SK-N-SH (cell line): Measurements from ENCODE around the gene HDAC8. TPM values are rescaled to one million over a fixed set of nuclear protein-coding genes. Genes with fewer than 3 reads are reported as not detected.

Source experiments
- CTCF ChIA-PET: fragments of 300-600, 350-600 bp; formaldehyde crosslinking; extraction: SDS; loops from one replicate; lab custom pipeline; 2021; lab: Yijun Ruan, JAX
- POLR2A ChIA-PET: fragments of 350-600 bp; sonication (Branson Sonifier 250); formaldehyde crosslinking; extraction: SDS; loops from one replicate; lab custom pipeline; 2020; ENCODE audit warnings: antibody characterized with exemption, inconsistent platforms; lab: Yijun Ruan, JAX
- DNase-seq: peaks from one replicate; pipeline ENCODE4 v3.0.0; 2012
- H2AFZ ChIP-seq: fragments of 200-600 bp; sonication (generic); 2 replicates; pipeline ENCODE4 v1.8.1; 2016; ENCODE audit warnings: antibody characterized with exemption, mild to moderate bottlenecking, low read depth
- H3F3A ChIP-seq: fragments of 200-600 bp; sonication (generic); replicated peaks from 2 replicates; pipeline ENCODE3; 2016; ENCODE audit warnings: antibody characterized with exemption, mild to moderate bottlenecking; ENCODE audit not compliant: insufficient read depth
- H3K27ac ChIP-seq, 2 experiments: fragments of 200-500 bp in 1 of 2; fragments of 200-600 bp in 1 of 2; sonication (Bioruptor generic) in 1 of 2; sonication (generic), shearing (Covaris generic) in 1 of 2; 2 replicates each; pipeline versions ENCODE4 v1.5.1 to v1.6.1; 2014 to 2016; ENCODE audit warnings: low read depth in 2 of 2, inconsistent platforms in 1 of 2, low read length in 1 of 2, mild to moderate bottlenecking in 1 of 2, mixed read lengths in 1 of 2
- H3K27me3 ChIP-seq: fragments of 200-600 bp; sonication (generic), shearing (Covaris generic); 2 replicates; pipeline ENCODE4 v1.6.1; 2016; ENCODE audit warnings: mixed run types; ENCODE audit not compliant: insufficient read depth
- H3K36me3 ChIP-seq, 2 experiments: fragments of 200-500 bp in 1 of 2; fragments of 200-600 bp in 1 of 2; sonication (Bioruptor generic) in 1 of 2; sonication (generic) in 1 of 2; replicated peaks in 1 of 2; 2 replicates each; pipeline versions ENCODE3 to v1.5.1; 2014 to 2016; ENCODE audit warnings: low read length in 1 of 2, mild to moderate bottlenecking in 1 of 2; ENCODE audit not compliant: insufficient read depth in 2 of 2, control insufficient read depth in 1 of 2
- H3K4me1 ChIP-seq, 2 experiments: fragments of 200-500 bp in 1 of 2; fragments of 200-600 bp in 1 of 2; sonication (Bioruptor generic) in 1 of 2; sonication (generic), shearing (Covaris generic) in 1 of 2; 2 replicates each; pipeline versions ENCODE4 v1.5.1 to v1.6.1; 2014 to 2016; ENCODE audit warnings: low read depth in 1 of 2, low read length in 1 of 2, mixed run types in 1 of 2; ENCODE audit not compliant: insufficient read depth in 2 of 2, control insufficient read depth in 1 of 2
- H3K4me2 ChIP-seq: fragments of 200-600 bp; sonication (generic), shearing (Covaris generic); 2 replicates; pipeline ENCODE4 v1.6.1; 2017; ENCODE audit warnings: mixed run types
- H3K4me3 ChIP-seq, 2 experiments: fragments of 200-500 bp in 1 of 2; fragments of 200-600 bp in 1 of 2; sonication (Bioruptor generic) in 1 of 2; sonication (generic), shearing (Covaris generic) in 1 of 2; 2 replicates each; pipeline versions ENCODE4 v1.5.1 to v1.8.1; 2014 to 2016; ENCODE audit warnings: low read depth in 2 of 2, inconsistent platforms in 1 of 2, low read length in 1 of 2, mild to moderate bottlenecking in 1 of 2, mixed read lengths in 1 of 2, moderate library complexity in 1 of 2
- H3K79me2 ChIP-seq: fragments of 200-600 bp; sonication (generic); 2 replicates; pipeline ENCODE4 v1.8.1; 2017; ENCODE audit warnings: mild to moderate bottlenecking; ENCODE audit not compliant: insufficient read depth
- H3K9ac ChIP-seq: fragments of 200-600 bp; sonication (generic); 2 replicates; pipeline ENCODE4 v1.6.1; 2017; ENCODE audit warnings: mixed run types
- H3K9me2 ChIP-seq: fragments of 200-600 bp; sonication (generic); 2 replicates; pipeline ENCODE4 v1.6.1; 2017; ENCODE audit warnings: mixed run types
- H3K9me3 ChIP-seq: fragments of 200-600 bp; sonication (generic); 2 replicates; pipeline ENCODE4 v1.6.1; 2017; ENCODE audit warnings: mixed run types, mild to moderate bottlenecking, moderate library complexity
- H4K20me1 ChIP-seq: fragments of 200-600 bp; sonication (generic); 2 replicates; pipeline ENCODE4 v1.6.1; 2017; ENCODE audit warnings: mild to moderate bottlenecking, mixed run types; ENCODE audit not compliant: insufficient read depth
- CTCF ChIP-seq: fragments of 200-600 bp; sonication (generic); IDR thresholded peaks from 2 replicates; pipeline ENCODE4 v1.6.1; 2017; ENCODE audit warnings: antibody characterized with exemption, mild to moderate bottlenecking, moderate library complexity
- EP300 ChIP-seq, 2 experiments: IDR thresholded peaks; 2 replicates each; pipeline versions ENCODE4 v1.4.0 to v1.6.1; 2012; ENCODE audit warnings: borderline replicate concordance in 1 of 2, low read depth in 1 of 2, low read length in 1 of 2
- EZH2phosphoT487 ChIP-seq: fragments of 200-600 bp; sonication (generic); IDR thresholded peaks from 2 replicates; pipeline ENCODE4 v1.6.1; 2017; ENCODE audit warnings: low read depth, mixed run types, mild to moderate bottlenecking, antibody characterized with exemption, moderate library complexity, borderline replicate concordance
- FOSL2 ChIP-seq: IDR thresholded peaks from 2 replicates; pipeline ENCODE4 v1.4.0; 2012; ENCODE audit warnings: low read depth, mild to moderate bottlenecking, moderate library complexity, borderline replicate concordance
- JUND ChIP-seq: IDR thresholded peaks from 2 replicates; pipeline ENCODE4 v1.4.0; 2012
- MAX ChIP-seq: IDR thresholded peaks from 2 replicates; pipeline ENCODE4 v1.4.0; 2012; ENCODE audit warnings: low read depth
- MEF2A ChIP-seq: IDR thresholded peaks from 2 replicates; pipeline ENCODE4 v1.4.0; 2012; ENCODE audit warnings: low read depth, borderline replicate concordance
- POLR2AphosphoS5 ChIP-seq: IDR thresholded peaks from 2 replicates; pipeline ENCODE4 v1.6.1; 2012; ENCODE audit warnings: low read depth, low read length
- RAD21 ChIP-seq: IDR thresholded peaks from 2 replicates; pipeline ENCODE4 v1.6.1; 2012; ENCODE audit warnings: mild to moderate bottlenecking, low read length
- SMC3 ChIP-seq: IDR thresholded peaks from 2 replicates; pipeline ENCODE4 v1.6.1; 2012; ENCODE audit warnings: low read depth, low read length, improper control_type of control experiment
- TAF1 ChIP-seq: IDR thresholded peaks from 2 replicates; pipeline ENCODE4 v1.6.1; 2012; ENCODE audit warnings: low read depth, mild to moderate bottlenecking, low read length, moderate library complexity, borderline replicate concordance
- TCF12 ChIP-seq: IDR thresholded peaks from 2 replicates; pipeline ENCODE4 v1.4.0; 2012
- TEAD4 ChIP-seq: IDR thresholded peaks from 2 replicates; pipeline ENCODE4 v1.4.0; 2012; ENCODE audit warnings: mild to moderate bottlenecking, borderline replicate concordance; ENCODE audit not compliant: insufficient read depth
- USF1 ChIP-seq: IDR thresholded peaks from 2 replicates; pipeline ENCODE4 v1.4.0; 2012; ENCODE audit warnings: low read depth, borderline replicate concordance
- USF2 ChIP-seq: fragments of 150-350 bp; IDR thresholded peaks from 2 replicates; pipeline ENCODE4 v1.6.1; 2017; ENCODE audit warnings: antibody characterized with exemption, low read length, low read depth, borderline replicate concordance
- YY1 ChIP-seq: IDR thresholded peaks from 2 replicates; pipeline ENCODE4 v1.4.0; 2012; ENCODE audit warnings: low read depth, mild to moderate bottlenecking
- ZBTB33 ChIP-seq: IDR thresholded peaks from 2 replicates; pipeline ENCODE4 v1.4.0; 2012; ENCODE audit warnings: low read depth, borderline replicate concordance
- WGBS: methylation state at CpG from one replicate; pipeline ENCODE4 v1.1.6; 2017; ENCODE audit warnings: low lambda C conversion rate; 5-methylcytosine and 5-hydroxymethylcytosine counted together
- polyA plus RNA-seq, 3 experiments: library from polyadenylated mRNA; depleted of rRNA; stranded (reverse); fragments of >200 nt; gene quantifications; 2 replicates each; pipeline ENCODE4 v1.2.3, GENCODE V29; 2012

The HDAC8 gene
- polyA plus RNA-seq, 1 of the 3 experiments (the other 2 are of a cell fraction): 30.6 TPM

GRCh38 chrX:72316408-72317110 is 256.1 kb downstream of the HDAC8 start:
- no peaks in the 10 kb centered on the region for H3K79me2 ChIP-seq
- ChIA-PET CTCF (no interaction called here), POLR2A (no interaction called here)
- DNase-seq: no peak
- H2AFZ ChIP-seq: no peak overlapping the region
- H3K4me1 ChIP-seq: no peaks in the 10 kb centered on the region; a peak in 1 of 4 replicates
- no peaks in the 10 kb centered on the region for H3K36me3 ChIP-seq
- H3F3A ChIP-seq: no peaks in the 10 kb centered on the region
- H3K27me3 ChIP-seq: 0 out of 2 replicates have a peak, but pooled peaks cover 4% of the 10 kb centered on the region
- H3K4me3 ChIP-seq: no peak overlapping the region
- H4K20me1 ChIP-seq: no peaks in the 10 kb centered on the region
- WGBS: 72% methylated on average over 9 of the region's 12 CpGs
- TF ChIP-seq JUND: no peak
- TF ChIP-seq TEAD4: no peak
- no peak for TF ChIP-seq CTCF
- TF ChIP-seq USF2: no peak
- no peak for TF ChIP-seq YY1
- no peak for TF ChIP-seq TAF1
- no peak for TF ChIP-seq POLR2AphosphoS5
- TF ChIP-seq TCF12: no peak
- no peak for TF ChIP-seq RAD21
- TF ChIP-seq SMC3: no peak
- no peak for TF ChIP-seq MAX
- no peak for TF ChIP-seq EP300 (IDR thresholded peaks at IDR 0.05; ENCODE audit: borderline replicate concordance in 1 of 2, low read depth in 1 of 2, low read length in 1 of 2)
- TF ChIP-seq MEF2A: no peak
- TF ChIP-seq USF1: no peak
- no peak for TF ChIP-seq FOSL2
- TF ChIP-seq EZH2phosphoT487: no peak
- no peak for TF ChIP-seq ZBTB33
- H3K27ac ChIP-seq: no peak overlapping the region
- H3K9me3 ChIP-seq: no peaks in the 10 kb centered on the region
- no peak overlapping the region for H3K9ac ChIP-seq
- no peaks in the 10 kb centered on the region for H3K9me2 ChIP-seq
- H3K4me2 ChIP-seq: no peak overlapping the region
